Astrocyte (in vitro differentiated cells and primary cell): Measurements from ENCODE around the gene C12orf42.

Source experiments
- EZH2 ChIP-seq: IDR thresholded peaks from 2 replicates; pipeline ENCODE4 v1.6.1; 2012; ENCODE audit warnings: mild to moderate bottlenecking, low read length, inconsistent platforms; ENCODE audit not compliant: insufficient read depth
- TF ChIP-seq, protein P1 (sequence below): IDR thresholded peaks from 2 replicates; pipeline ENCODE4 v1.5.1; 2011; ENCODE audit warnings: low read depth, mild to moderate bottlenecking, inconsistent platforms, low read length, moderate library complexity; ENCODE audit not compliant: insufficient read depth

DNA sequence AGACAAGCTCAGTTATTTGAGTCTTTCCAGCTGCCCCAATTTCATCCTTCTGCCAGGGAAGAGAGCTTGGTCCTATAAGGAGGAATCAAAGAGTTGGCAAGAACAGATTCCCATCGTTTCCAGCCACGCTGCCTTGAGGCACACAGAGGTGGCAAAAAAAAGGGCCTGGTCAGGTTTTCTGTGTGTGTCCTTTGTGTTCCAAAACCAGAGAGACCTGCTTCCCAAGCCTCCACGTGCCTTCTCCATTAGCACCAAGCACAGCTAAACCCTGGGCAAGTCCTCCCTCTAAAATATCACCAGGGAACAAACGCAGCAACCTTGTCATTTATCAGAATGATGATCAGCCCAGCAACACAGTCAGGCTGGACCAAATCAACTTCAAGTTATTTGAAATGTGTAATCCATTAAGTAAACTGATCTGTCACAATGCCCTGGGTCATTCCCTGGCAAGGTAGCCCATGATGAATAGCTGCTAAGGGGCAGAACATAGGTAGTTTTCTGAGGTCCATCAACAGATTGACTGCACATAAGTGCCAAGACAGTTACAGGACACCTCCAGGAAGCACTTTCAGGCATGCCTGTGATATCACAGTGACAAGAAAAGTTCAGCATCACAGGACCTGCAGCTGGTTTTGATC is 28.6 kb upstream of the C12orf42 start:
- TF ChIP-seq, protein P1, sequence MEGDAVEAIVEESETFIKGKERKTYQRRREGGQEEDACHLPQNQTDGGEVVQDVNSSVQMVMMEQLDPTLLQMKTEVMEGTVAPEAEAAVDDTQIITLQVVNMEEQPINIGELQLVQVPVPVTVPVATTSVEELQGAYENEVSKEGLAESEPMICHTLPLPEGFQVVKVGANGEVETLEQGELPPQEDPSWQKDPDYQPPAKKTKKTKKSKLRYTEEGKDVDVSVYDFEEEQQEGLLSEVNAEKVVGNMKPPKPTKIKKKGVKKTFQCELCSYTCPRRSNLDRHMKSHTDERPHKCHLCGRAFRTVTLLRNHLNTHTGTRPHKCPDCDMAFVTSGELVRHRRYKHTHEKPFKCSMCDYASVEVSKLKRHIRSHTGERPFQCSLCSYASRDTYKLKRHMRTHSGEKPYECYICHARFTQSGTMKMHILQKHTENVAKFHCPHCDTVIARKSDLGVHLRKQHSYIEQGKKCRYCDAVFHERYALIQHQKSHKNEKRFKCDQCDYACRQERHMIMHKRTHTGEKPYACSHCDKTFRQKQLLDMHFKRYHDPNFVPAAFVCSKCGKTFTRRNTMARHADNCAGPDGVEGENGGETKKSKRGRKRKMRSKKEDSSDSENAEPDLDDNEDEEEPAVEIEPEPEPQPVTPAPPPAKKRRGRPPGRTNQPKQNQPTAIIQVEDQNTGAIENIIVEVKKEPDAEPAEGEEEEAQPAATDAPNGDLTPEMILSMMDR: no peak
- no peak for TF ChIP-seq EZH2
